A549 (cell line): ENCODE data around the gene KDM8. TPM values are rescaled to one million over a fixed set of nuclear protein-coding genes. Genes with fewer than 3 reads are reported as not detected.

Experiments used
- ATAC-seq, 2 experiments: fragments of 200-7000 bp in 1 of 2; fragments of >200 bp in 1 of 2; cut with Nextera tagmentation in 1 of 2; cut with Tn5 transposase in 1 of 2; 3 replicates each; pipeline versions ENCODE4 v1.8.0 to v1.9.1; 2018 to 2020; ENCODE audit warnings: mild to moderate bottlenecking in 1 of 2, moderate library complexity in 1 of 2
- CTCF ChIA-PET: fragments of 300-600 bp; sonication (Branson Sonifier 250); formaldehyde crosslinking; extraction: SDS; loops from one replicate; lab custom pipeline; 2021; ENCODE audit warnings: antibody characterized with exemption, inconsistent platforms; lab: Yijun Ruan, JAX
- POLR2A ChIA-PET: fragments of 350-600 bp; formaldehyde crosslinking; extraction: SDS; loops from one replicate; lab custom pipeline; 2021; ENCODE audit warnings: antibody characterized with exemption, inconsistent platforms; lab: Yijun Ruan, JAX
- DNase-seq, 2 experiments: peaks; one replicate each; pipeline versions ENCODE4 v3.0.0 to v3.0.0-alpha.2; 2011 to 2016; ENCODE audit warnings: low read depth in 1 of 2, low spot score in 1 of 2
- FAIRE-seq: peaks from 2 replicates; lab custom pipeline; 2011; peaks lifted over from hg19 to GRCh38; lab: Jason Lieb, UNC
- H3K27ac ChIP-seq, 2 experiments: fragments of >200 bp; sonication (Bioruptor Twin); formaldehyde crosslinking; 3 replicates each; pipeline ENCODE4 v1.5.1; 2016 to 2017
- H3K4me1 ChIP-seq: fragments of >200 bp; sonication (Bioruptor Twin); formaldehyde crosslinking; 3 replicates; pipeline ENCODE4 v1.6.1; 2016
- H3K4me2 ChIP-seq: fragments of >200 bp; sonication (Bioruptor Twin); formaldehyde crosslinking; 3 replicates; pipeline ENCODE4 v1.6.1; 2016
- H3K4me3 ChIP-seq: fragments of >200 bp; sonication (Bioruptor Twin); formaldehyde crosslinking; 3 replicates; pipeline ENCODE4 v1.5.1; 2016
- H3K9me3 ChIP-seq: fragments of >200 bp; sonication (Bioruptor Twin); formaldehyde crosslinking; 3 replicates; pipeline ENCODE4 v1.6.1; 2016
- CBX8 ChIP-seq: fragments of 200-600 bp; sonication (generic); IDR thresholded peaks from 2 replicates; pipeline ENCODE4 v1.6.1; 2016
- CEBPB ChIP-seq, 2 experiments: fragments of >200 bp in 1 of 2; sonication (Bioruptor Twin) in 1 of 2; formaldehyde crosslinking in 1 of 2; IDR thresholded peaks; 2 replicates each; pipeline ENCODE4 v1.6.1; 2012 to 2016
- FOSB ChIP-seq: fragments of 250-450 bp; sonication (Bioruptor Pico); IDR thresholded peaks from 2 replicates; pipeline ENCODE4 v1.5.0; 2020; ENCODE audit warnings: mild to moderate bottlenecking, moderate library complexity
- HDAC2 ChIP-seq: fragments of 200-600 bp; sonication (generic); IDR thresholded peaks from 2 replicates; pipeline ENCODE4 v1.6.1; 2016
- HEYL ChIP-seq: fragments of 250-450 bp; sonication (Bioruptor Pico); IDR thresholded peaks from 2 replicates; pipeline ENCODE4 v1.8.0; 2021; ENCODE audit warnings: mild to moderate bottlenecking, moderate library complexity
- HOXB13 ChIP-seq: fragments of 250-450 bp; sonication (Bioruptor Pico); IDR thresholded peaks from 2 replicates; pipeline ENCODE4 v1.5.0; 2020; ENCODE audit warnings: low read depth, mild to moderate bottlenecking, moderate library complexity
- HOXB5 ChIP-seq: fragments of 250-450 bp; sonication (Bioruptor Pico); IDR thresholded peaks from 2 replicates; pipeline ENCODE4 v1.5.0; 2020; ENCODE audit warnings: mild to moderate bottlenecking, moderate library complexity
- KDM5A ChIP-seq: fragments of 200-600 bp; sonication (generic); IDR thresholded peaks from 2 replicates; pipeline ENCODE4 v1.6.1; 2016; ENCODE audit warnings: antibody characterized with exemption, mild to moderate bottlenecking
- MAFK ChIP-seq: fragments of 450-650 bp; IDR thresholded peaks from 2 replicates; pipeline ENCODE4 v1.6.1; 2014; ENCODE audit not compliant: partially characterized antibody
- MAX ChIP-seq: IDR thresholded peaks from 2 replicates; pipeline ENCODE4 v1.6.1; 2012
- NR3C1 ChIP-seq: fragments of >200 bp; sonication (Bioruptor Twin); formaldehyde crosslinking; IDR thresholded peaks from 3 replicates; pipeline ENCODE4 v1.6.1; 2017
- POLR2A ChIP-seq: IDR thresholded peaks from 2 replicates; pipeline ENCODE4 v1.6.1; 2012; ENCODE audit warnings: mild to moderate bottlenecking, low read length
- RARB ChIP-seq: fragments of 250-450 bp; sonication (Bioruptor Pico); IDR thresholded peaks from 2 replicates; pipeline ENCODE4 v1.8.0; 2021; ENCODE audit warnings: mild to moderate bottlenecking, moderate library complexity
- RFX5 ChIP-seq: fragments of 450-650 bp; IDR thresholded peaks from 2 replicates; pipeline ENCODE4 v1.7.1; 2014; ENCODE audit warnings: antibody characterized with exemption, mild to moderate bottlenecking, moderate library complexity
- SMC3 ChIP-seq: fragments of >200 bp; sonication (Bioruptor Twin); formaldehyde crosslinking; IDR thresholded peaks from 3 replicates; pipeline ENCODE4 v1.6.1; 2018; ENCODE audit warnings: inconsistent platforms
- TFCP2L1 ChIP-seq: fragments of 250-450 bp; sonication (Bioruptor Pico); IDR thresholded peaks from 2 replicates; pipeline ENCODE4 v1.5.0; 2021; ENCODE audit warnings: mild to moderate bottlenecking
- TP53 ChIP-seq: fragments of 250-450 bp; sonication (Bioruptor Pico); IDR thresholded peaks from 2 replicates; pipeline ENCODE4 v1.5.0; 2021; ENCODE audit warnings: mild to moderate bottlenecking, moderate library complexity
- ZC3H11A ChIP-seq: fragments of 450-650 bp; IDR thresholded peaks from 2 replicates; pipeline ENCODE4 v1.6.1; 2014; ENCODE audit warnings: antibody characterized with exemption, mild to moderate bottlenecking
- ZNF302 ChIP-seq: fragments of 250-450 bp; sonication (Bioruptor Pico); IDR thresholded peaks from 2 replicates; pipeline ENCODE4 v1.9.0; 2021; ENCODE audit warnings: inconsistent platforms, mild to moderate bottlenecking, moderate library complexity
- WGBS: methylation state at CpG from one replicate; pipeline ENCODE4 v1.1.6; 2017; ENCODE audit errors: missing lambda C conversion rate; 5-methylcytosine and 5-hydroxymethylcytosine counted together
- polyA plus RNA-seq, 4 experiments: library from polyadenylated mRNA; depleted of rRNA in 3 of 4; stranded (reverse); fragments of >200 nt; fragmentation: RNase III in 1 of 4; extraction: RNeasy Plus Mini Kit Qiagen cat#74134 plus additional on column Dnase treatment in 1 of 4; gene quantifications; 2 replicates in 3 of 4; 3 replicates in 1 of 4; pipeline ENCODE4 v1.2.3, GENCODE V29; 2011 to 2017

KDM8 gene
- polyA plus RNA-seq, 2 of the 4 experiments (the other 2 are of a cell fraction): 1.6 to 2.3 TPM

GRCh38 chr16:27226976-27227705 lies 23.8 kb downstream of the KDM8 start:
- TF ChIP-seq RFX5: no peak
- ChIA-PET CTCF (interaction anchor here (1.2 to 16.7 kb wide), 6 partner anchors 7 to 160 kb away, joined by 3 to 291 read pairs (median 6); no protein-coding TSS in a partner anchor), POLR2A (interaction anchor here (2.3 kb wide), 1 partner anchor 24 kb away, joined by 9 read pairs; the partner anchor contains the start of gene KDM8)
- H3K4me1 ChIP-seq: peaks cover 6% of the 10 kb centered on the region; the same call in 2 of the 3 replicates
- no peak overlapping the region for H3K4me3 ChIP-seq
- no peak overlapping the region for H3K4me2 ChIP-seq
- FAIRE-seq: no peak
- ATAC-seq: no peak
- no peaks in the 10 kb centered on the region for H3K9me3 ChIP-seq
- 93% methylated on average over 13 of the region's 16 CpGs for WGBS
- no peak for DNase-seq
- no peak overlapping the region for H3K27ac ChIP-seq

- ChIA-PET POLR2A (interaction anchor here (2.3 kb wide), 1 partner anchor 25 kb away, joined by 9 read pairs; the partner anchor contains the start of gene KDM8), CTCF (interaction anchor here (1.2 to 16.7 kb wide), 4 partner anchors 6 to 159 kb away, joined by 3 to 291 read pairs (median 38); no protein-coding TSS in a partner anchor)
- 94% methylated on average over 12 of the region's 12 CpGs for whole genome bisulfite sequencing
- TF ChIP-seq MAFK (no peak), RARB (CRISPR knock-in tag) (no peak), SMC3 (no peak), KDM5A (no peak), TP53 (CRISPR knock-in tag) (no peak), CEBPB (IDR thresholded peaks at IDR 0.05) (peak in 1 of 2 experiments; percentile 58; a peak in 2 of 4 replicates)
- Histone ChIP-seq H3K27ac (no peak overlapping the region), H3K9me3 (no peaks in the 10 kb centered on the region), H3K4me2 (no peak overlapping the region), H3K4me1 (no peaks in the 10 kb centered on the region; the same call in 1 of the 3 replicates), H3K4me3 (no peak overlapping the region)
- DNase-seq (no peak), FAIRE-seq (no peak), ATAC-seq (no peak)
Observed at GRCh38 chr16:27228045-27228444, 24.7 kb downstream of the KDM8 start.

GRCh38 chr16:27228621-27229501 lies 25.5 kb downstream of the KDM8 start:
- CTCF ChIA-PET: interaction anchor here (0.6 to 16.7 kb wide), 5 partner anchors 12 to 223 kb away, joined by 3 to 291 read pairs (median 3); no protein-coding TSS in a partner anchor
- no peak for TF ChIP-seq HDAC2
- no peak for TF ChIP-seq CEBPB (IDR thresholded peaks at IDR 0.05)
- TF ChIP-seq RFX5: no peak
- TF ChIP-seq ZNF302 (CRISPR knock-in tag): no peak
- TF ChIP-seq NR3C1: no peak
- TF ChIP-seq CBX8: no peak
- TF ChIP-seq TFCP2L1 (CRISPR knock-in tag): no peak
- no peak for TF ChIP-seq HOXB13
- TF ChIP-seq MAX: no peak
- TF ChIP-seq HEYL (CRISPR knock-in tag): no peak
- TF ChIP-seq FOSB (CRISPR knock-in tag): no peak
- TF ChIP-seq POLR2A: no peak
- no peak for TF ChIP-seq HOXB5 (CRISPR knock-in tag)
- no peak for TF ChIP-seq ZC3H11A
- Histone ChIP-seq H3K4me3 (no peak overlapping the region), H3K4me2 (no peak overlapping the region), H3K27ac (no peak overlapping the region), H3K4me1 (no peaks in the 10 kb centered on the region), H3K9me3 (no peaks in the 10 kb centered on the region)
- no peak for ATAC-seq
- FAIRE-seq: no peak
- POLR2A ChIA-PET: interaction anchor here (2.3 kb wide), 1 partner anchor 26 kb away, joined by 9 read pairs; the partner anchor contains the start of gene KDM8
- 95% methylated on average over 19 of the region's 21 CpGs for WGBS
- DNase-seq: no peak
